ENCODE data around the gene DENND6A.
"Not testable (repeated sequence)": the region's sequence is repeated elsewhere in the genome, so short reads cannot be mapped to it uniquely, and the experiment has no call there.

Gene DENND6A

GRCh38 chr3:57692133-57692395 is 813 bp downstream of the DENND6A start:
- not testable (repeated sequence) for DNase-seq (ENCODE audit: low read depth)

- no peak for DNase-seq (ENCODE audit: low read depth)
These were observed 1.3 kb downstream of the DENND6A start for GRCh38 chr3:57691411-57692132.

- no peak for DNase-seq (ENCODE audit: low read depth)
These were observed 3.4 kb downstream of the DENND6A start for GRCh38 chr3:57689367-57690053.

- DNase-seq (ENCODE audit: low read depth), result no peak
These were observed 4.6 kb downstream of the DENND6A start for GRCh38 chr3:57688291-57688690.

GRCh38 chr3:57683286-57683685 is 9.6 kb downstream of the DENND6A start:
- no peak for DNase-seq (ENCODE audit: low read depth)

DNA sequence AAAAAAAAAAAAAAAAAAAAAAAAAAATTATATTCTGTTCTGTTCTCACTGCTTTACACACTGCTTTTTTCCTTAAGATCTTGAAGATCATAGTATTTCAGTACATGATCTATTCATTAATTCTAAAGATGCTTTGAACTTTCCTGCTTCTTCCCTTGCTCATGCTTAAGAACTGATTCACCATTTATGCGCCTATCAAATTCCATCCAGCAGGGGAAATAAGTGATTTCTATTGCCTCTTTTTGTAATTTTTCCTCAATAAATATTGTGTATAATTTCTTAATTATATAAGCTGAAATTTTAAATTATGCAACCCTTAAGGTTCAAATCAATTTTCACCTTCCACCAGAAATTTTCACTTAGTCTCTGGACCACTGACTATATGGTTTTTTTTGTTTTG is 10.6 kb downstream of the DENND6A start:
- no peak for DNase-seq (ENCODE audit: low read depth)

- DNase-seq (ENCODE audit: low read depth), result no peak
These were observed 11.2 kb downstream of the DENND6A start for GRCh38 chr3:57681691-57682090.

- DNase-seq (ENCODE audit: low read depth), result no peak
These were observed 12.8 kb downstream of the DENND6A start for GRCh38 chr3:57680046-57680445.

- no peak for DNase-seq (ENCODE audit: low read depth)
These were observed 17.3 kb downstream of the DENND6A start for GRCh38 chr3:57675530-57675929.

- no peak for DNase-seq (ENCODE audit: low read depth)
These were observed 19.7 kb downstream of the DENND6A start for GRCh38 chr3:57673156-57673555.

DNA sequence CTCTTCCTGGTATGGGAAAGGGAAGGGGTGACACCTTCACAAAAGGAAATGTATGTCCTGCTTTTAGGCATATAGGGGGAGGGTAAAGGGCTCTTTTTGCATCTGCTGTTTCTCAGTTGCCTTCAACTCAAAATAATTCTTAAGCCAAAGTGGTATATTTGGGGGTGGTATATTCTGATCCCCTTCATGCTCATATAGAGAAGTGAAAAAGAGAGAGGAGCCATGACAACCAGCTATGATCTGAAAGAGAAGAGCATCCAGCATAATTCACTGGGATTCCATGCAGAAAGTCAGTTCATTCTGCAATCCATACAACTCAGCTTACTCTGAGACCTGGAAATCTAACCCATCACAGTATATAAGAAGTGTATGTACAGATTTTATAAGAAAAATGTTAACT is 22.3 kb downstream of the DENND6A start:
- no peak for DNase-seq (ENCODE audit: low read depth)

DNA sequence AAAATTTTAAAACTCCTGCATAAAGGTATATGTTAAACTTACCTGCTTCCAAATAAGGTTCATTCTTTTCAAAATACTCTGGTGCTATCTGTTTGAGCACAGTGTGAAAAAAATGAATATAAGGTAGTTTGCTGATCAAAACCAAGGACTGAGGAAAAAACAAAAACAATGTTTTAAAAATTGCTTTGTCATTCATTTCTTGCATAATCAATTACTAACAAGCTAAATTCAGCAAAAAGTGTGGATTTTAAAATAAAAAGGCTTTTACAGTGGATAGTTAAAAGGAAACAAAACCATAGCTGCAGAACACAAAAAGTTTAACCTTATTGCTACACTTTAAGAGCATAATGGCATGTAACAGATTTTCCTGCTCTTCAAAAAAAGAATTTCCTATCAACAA is 31.5 kb downstream of the DENND6A start:
- no peak for DNase-seq (ENCODE audit: low read depth)

- DNase-seq (ENCODE audit: low read depth), result no peak
These were observed 33.0 kb downstream of the DENND6A start for GRCh38 chr3:57659806-57660439.

- DNase-seq (ENCODE audit: low read depth), result no peak
These were observed 33.7 kb downstream of the DENND6A start for GRCh38 chr3:57659004-57659673.

- DNase-seq (ENCODE audit: low read depth), result no peak
These were observed 34.3 kb downstream of the DENND6A start for GRCh38 chr3:57658536-57658935.

GRCh38 chr3:57655727-57656126 is 37.1 kb downstream of the DENND6A start:
- DNase-seq (ENCODE audit: low read depth), result no peak

DNA sequence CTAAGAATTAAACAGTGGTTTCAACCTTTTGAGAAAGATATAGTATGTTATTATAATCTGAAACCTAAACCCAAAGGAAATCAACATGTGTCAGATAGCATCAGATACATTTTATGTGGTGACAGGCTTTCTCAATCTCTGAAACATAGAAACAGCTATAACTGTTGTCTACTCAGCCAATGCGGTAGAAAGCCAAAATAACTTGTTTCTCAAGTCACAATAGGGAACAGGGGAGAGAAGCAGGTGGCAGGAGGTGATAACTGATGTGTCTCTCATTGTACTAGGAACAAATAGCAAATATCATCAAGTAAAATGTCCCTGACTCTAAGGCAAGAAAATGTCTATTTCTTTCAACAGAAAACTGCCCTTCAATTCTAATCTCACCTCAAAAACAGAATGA is 38.6 kb downstream of the DENND6A start:
- DNase-seq (ENCODE audit: low read depth), result no peak

DNA sequence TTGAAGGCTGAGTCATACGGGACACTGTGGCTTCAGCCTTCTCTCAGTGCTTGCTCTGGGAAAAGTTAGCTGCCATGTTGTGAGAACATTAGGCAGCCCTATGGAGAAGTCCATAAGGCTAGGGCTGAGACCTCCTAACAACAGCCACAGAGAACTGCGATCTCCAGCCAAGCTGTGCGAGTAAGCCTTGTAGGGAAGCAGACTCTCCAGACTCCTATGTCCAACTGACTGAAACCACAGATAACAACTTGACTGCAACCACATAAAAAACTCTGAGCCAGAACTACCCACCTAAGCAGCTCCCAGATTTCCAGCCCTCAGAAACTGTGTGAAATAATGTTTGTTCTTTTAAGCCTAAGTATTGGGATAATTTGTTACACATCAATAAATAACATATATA is 40.7 kb downstream of the DENND6A start:
- DNase-seq (ENCODE audit: low read depth), result no peak

GRCh38 chr3:57647292-57647940 is 45.5 kb downstream of the DENND6A start:
- no peak for DNase-seq (ENCODE audit: low read depth)

GRCh38 chr3:57646723-57647122 is 46.2 kb downstream of the DENND6A start:
- no peak for DNase-seq (ENCODE audit: low read depth)

DNA sequence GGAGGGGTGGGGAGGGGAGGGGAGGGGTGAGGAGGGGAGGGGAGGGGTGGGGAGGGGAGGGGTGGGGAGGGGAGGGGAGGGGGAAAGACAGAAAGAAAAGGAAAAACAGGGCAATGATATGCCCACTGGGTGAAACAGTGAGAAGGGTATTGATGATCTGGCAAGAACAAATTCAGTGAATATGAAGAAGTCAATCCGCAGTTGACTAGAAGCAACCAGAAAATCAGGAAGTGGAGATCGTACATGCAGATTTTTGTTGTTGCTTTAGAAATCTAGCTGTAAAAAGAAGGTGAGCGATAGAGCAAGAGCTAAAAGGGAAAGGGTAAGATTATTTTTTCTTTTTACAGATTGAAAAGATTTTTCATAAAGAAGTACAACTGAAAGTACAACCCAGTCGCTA is 48.1 kb downstream of the DENND6A start:
- DNase-seq (ENCODE audit: low read depth), result no peak

DNA sequence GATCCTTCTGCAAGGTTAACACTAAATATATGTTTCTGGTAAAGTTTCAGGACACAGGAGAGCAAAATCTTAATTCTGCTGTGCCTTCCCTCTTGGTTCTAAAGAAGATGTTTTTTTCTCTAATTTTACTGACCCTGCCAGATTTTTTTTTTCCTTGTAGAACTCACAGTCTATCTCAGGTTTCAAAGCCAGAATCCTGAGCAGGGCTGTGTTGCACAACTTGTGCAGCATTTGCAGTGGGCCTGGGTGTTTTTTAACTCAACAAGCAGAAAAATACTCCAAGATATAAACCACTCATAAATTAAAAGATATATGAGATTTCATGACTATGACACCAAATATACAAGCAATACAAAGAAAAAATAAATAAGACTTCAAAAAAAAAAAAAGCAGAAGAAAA is 55.5 kb downstream of the DENND6A start:
- no peak for DNase-seq (ENCODE audit: low read depth)

DNA sequence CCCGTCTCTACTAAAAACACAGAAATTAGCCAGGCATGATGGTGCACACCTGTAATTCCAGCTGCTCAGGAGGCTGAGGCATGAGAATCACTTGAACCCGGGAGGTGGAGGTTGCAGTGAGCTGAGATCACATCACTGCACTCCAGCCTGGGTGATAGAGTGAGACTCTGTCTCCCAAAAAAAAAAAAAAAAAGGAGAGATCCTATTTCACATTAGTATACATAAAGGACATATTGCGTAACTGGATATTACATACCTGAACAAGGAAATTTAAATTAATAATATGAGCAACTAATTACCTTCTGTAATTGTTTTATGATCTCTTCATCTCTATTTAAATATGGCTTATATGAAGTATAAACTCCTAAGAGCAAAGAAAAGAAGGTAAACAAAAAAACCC is 58.6 kb downstream of the DENND6A start:
- not testable (repeated sequence) for DNase-seq (ENCODE audit: low read depth)

Measured in stimulated activated CD4-positive, alpha-beta T cell treated with anti-CD3 and anti-CD28 coated beads, Interleukin-2, amount 100 ng/mL, for 4 hours (primary cell).